GM23338 (cell line): ENCODE results near the gene CNOT6. TPM values are rescaled to one million over a fixed set of nuclear protein-coding genes. Genes with fewer than 3 reads are reported as not detected.
"Not testable (repeated sequence)": the region's sequence is repeated elsewhere in the genome, so short reads cannot be mapped to it uniquely, and the experiment has no call there.

ENCODE experiments used
- ATAC-seq: fragments of 200-7000 bp; cut with Tn5 transposase; 3 replicates; pipeline ENCODE4 v1.9.1; 2020
- DNase-seq: peaks from one replicate; pipeline ENCODE4 v3.0.0-alpha.2; 2015; ENCODE audit warnings: low spot score
- H2AFZ ChIP-seq: fragments of 200-600 bp; sonication (generic); 2 replicates; pipeline ENCODE4 v1.8.0; 2016; ENCODE audit warnings: antibody characterized with exemption, mild to moderate bottlenecking, moderate library complexity
- H3F3A ChIP-seq: fragments of 200-600 bp; sonication (generic); replicated peaks from 2 replicates; pipeline ENCODE4 v1.8.0; 2017; ENCODE audit warnings: antibody characterized with exemption, mixed run types, low read depth
- H3K27ac ChIP-seq: fragments of 200-600 bp; sonication (generic); 2 replicates; pipeline ENCODE4 v1.6.1; 2016; ENCODE audit warnings: low read depth
- H3K27me3 ChIP-seq: fragments of 200-600 bp; sonication (generic); 2 replicates; pipeline ENCODE4 v1.8.0; 2016; ENCODE audit warnings: mild to moderate bottlenecking, mixed run types, moderate library complexity; ENCODE audit not compliant: insufficient read depth
- H3K36me3 ChIP-seq: fragments of 200-600 bp; sonication (generic); 2 replicates; pipeline ENCODE4 v1.8.0; 2016; ENCODE audit warnings: mild to moderate bottlenecking; ENCODE audit not compliant: insufficient read depth
- H3K4me1 ChIP-seq: fragments of 200-600 bp; sonication (generic); 2 replicates; pipeline ENCODE4 v1.8.0; 2016; ENCODE audit warnings: mild to moderate bottlenecking, moderate library complexity; ENCODE audit not compliant: insufficient read depth
- H3K4me2 ChIP-seq: fragments of 200-600 bp; sonication (generic); 2 replicates; pipeline ENCODE4 v1.7.1; 2017; ENCODE audit warnings: mixed run types
- H3K4me3 ChIP-seq: fragments of 200-600 bp; sonication (generic); 2 replicates; pipeline ENCODE4 v1.6.1; 2016; ENCODE audit warnings: mixed run types
- H3K79me2 ChIP-seq: fragments of 200-600 bp; sonication (generic); replicated peaks from 2 replicates; pipeline ENCODE4 v1.8.0; 2017; ENCODE audit warnings: mild to moderate bottlenecking; ENCODE audit not compliant: insufficient read depth
- H3K9me2 ChIP-seq: fragments of 200-600 bp; sonication (generic); 2 replicates; pipeline ENCODE4 v1.8.0; 2017; ENCODE audit not compliant: insufficient read depth
- H4K20me1 ChIP-seq: fragments of 200-600 bp; sonication (generic); replicated peaks from 2 replicates; pipeline ENCODE4 v1.8.0; 2017; ENCODE audit warnings: mild to moderate bottlenecking; ENCODE audit not compliant: insufficient read depth
- H3K27ac Mint-ChIP-seq: 2 replicates; pipeline ENCODE4 v1.8.0; 2020; ENCODE audit warnings: inconsistent platforms, mild to moderate bottlenecking, moderate library complexity, mixed read lengths
- H3K27me3 Mint-ChIP-seq: 3 replicates; pipeline ENCODE4 v1.8.0; 2022; ENCODE audit warnings: low read depth, mild to moderate bottlenecking, moderate library complexity, mixed read lengths, inconsistent platforms; ENCODE audit not compliant: insufficient read depth, poor library complexity
- H3K36me3 Mint-ChIP-seq: 3 replicates; pipeline ENCODE4 v1.8.0; 2021; ENCODE audit warnings: low read depth, mild to moderate bottlenecking, inconsistent platforms, moderate library complexity, mixed read lengths
- H3K4me1 Mint-ChIP-seq: 3 replicates; pipeline ENCODE4 v1.8.0; 2020; ENCODE audit warnings: mild to moderate bottlenecking, inconsistent platforms, mixed read lengths
- H3K4me3 Mint-ChIP-seq: 3 replicates; pipeline ENCODE4 v1.8.0; 2021; ENCODE audit warnings: moderate library complexity, mild to moderate bottlenecking, inconsistent platforms, mixed read lengths
- H3K9me3 Mint-ChIP-seq: 3 replicates; pipeline ENCODE4 v1.8.0; 2020; ENCODE audit warnings: moderate library complexity, mild to moderate bottlenecking, inconsistent platforms, mixed read lengths
- EZH2phosphoT487 ChIP-seq: fragments of 200-600 bp; sonication (generic); IDR thresholded peaks from one replicate; pipeline ENCODE4 v1.8.1; 2018; ENCODE audit warnings: antibody characterized with exemption; ENCODE audit not compliant: unreplicated experiment
- NANOG ChIP-seq: IDR thresholded peaks from 2 replicates; pipeline ENCODE4 v1.6.1; 2016; ENCODE audit warnings: antibody characterized with exemption, borderline replicate concordance
- POLR2AphosphoS5 ChIP-seq: IDR thresholded peaks from 2 replicates; pipeline ENCODE4 v1.6.1; 2016; ENCODE audit warnings: antibody characterized with exemption, low read depth
- REST ChIP-seq: IDR thresholded peaks from one replicate; pipeline ENCODE4 v1.6.1; 2018; ENCODE audit warnings: antibody characterized with exemption; ENCODE audit not compliant: unreplicated experiment
- ZNF331 ChIP-seq: fragments of 250-450 bp; sonication (Bioruptor Pico); IDR thresholded peaks from 2 replicates; pipeline ENCODE4 v1.5.0; 2020; ENCODE audit warnings: low read depth, mild to moderate bottlenecking, moderate library complexity
- polyA plus RNA-seq: library from polyadenylated mRNA; unstranded; fragments of >200 nt; fragmentation: Nextera tagmentation; extraction: Ambion mirVana; gene quantifications from 2 replicates; pipeline ENCODE4 v1.2.1, GENCODE V29; 2016
- total RNA-seq: library from RNA; depleted of rRNA; stranded (reverse); fragments of >200 nt; shearing (Covaris generic); gene quantifications from 2 replicates; pipeline ENCODE4 v1.2.3, GENCODE V29; 2014
- TF ChIP-seq, protein P1 (sequence below), 2 experiments: fragments of 200-600 bp in 1 of 2; sonication (generic) in 1 of 2; conservative IDR thresholded peaks; 2 replicates each; pipeline versions ENCODE4 v1.5.1 to v1.6.1; 2016 to 2017; ENCODE audit warnings: antibody characterized with exemption in 2 of 2, low read depth in 2 of 2, mild to moderate bottlenecking in 2 of 2, moderate library complexity in 1 of 2

The CNOT6 gene
- total and polyA plus RNA-seq, 2 experiments from 2014 or later, result 14.6 to 38.7 TPM

GRCh38 chr5:180465052-180465451 lies 29.1 kb upstream of the CNOT6 start:
- not testable (repeated sequence) for H3K4me1 ChIP-seq, ATAC-seq, H3K36me3 ChIP-seq, H3F3A ChIP-seq, H3K79me2 ChIP-seq, H3K9me2 ChIP-seq, H2AFZ ChIP-seq, H4K20me1 ChIP-seq, H3K27ac Mint-ChIP-seq, H3K4me1 Mint-ChIP-seq, H3K4me3 Mint-ChIP-seq, DNase-seq, H3K4me3 ChIP-seq, H3K27me3 ChIP-seq, H3K27ac ChIP-seq, H3K4me2 ChIP-seq
- Mint-ChIP-seq H3K36me3 (peaks cover 12% of the 10 kb centered on the region), H3K9me3 (peaks cover 16% of the 10 kb centered on the region), H3K27me3 (peaks cover 15% of the 10 kb centered on the region)

- Histone ChIP-seq H3K27me3 (no peaks in the 10 kb centered on the region), H3K9me2 (no peaks in the 10 kb centered on the region), H3K4me1 (no peaks in the 10 kb centered on the region), H3K79me2 (no peaks in the 10 kb centered on the region), H4K20me1 (no peaks in the 10 kb centered on the region), H3K4me2 (no peak overlapping the region), H2AFZ (no peak overlapping the region), H3K4me3 (no peak overlapping the region), H3K36me3 (no peaks in the 10 kb centered on the region), H3K27ac (no peak overlapping the region), H3F3A (no peaks in the 10 kb centered on the region; the same call in 1 of the 2 replicates)
- ATAC-seq (no peak), DNase-seq (no peak)
- Mint-ChIP-seq H3K4me3 (no peak overlapping the region), H3K36me3 (peaks cover 3% of the 10 kb centered on the region; the same call in 2 of the 3 replicates), H3K9me3 (peaks cover 4% of the 10 kb centered on the region), H3K27ac (no peak overlapping the region), H3K4me1 (peaks cover 4% of the 10 kb centered on the region; the same call in 2 of the 3 replicates), H3K27me3 (peaks cover 9% of the 10 kb centered on the region)
- no peak for TF ChIP-seq NANOG
- TF ChIP-seq, protein P1, sequence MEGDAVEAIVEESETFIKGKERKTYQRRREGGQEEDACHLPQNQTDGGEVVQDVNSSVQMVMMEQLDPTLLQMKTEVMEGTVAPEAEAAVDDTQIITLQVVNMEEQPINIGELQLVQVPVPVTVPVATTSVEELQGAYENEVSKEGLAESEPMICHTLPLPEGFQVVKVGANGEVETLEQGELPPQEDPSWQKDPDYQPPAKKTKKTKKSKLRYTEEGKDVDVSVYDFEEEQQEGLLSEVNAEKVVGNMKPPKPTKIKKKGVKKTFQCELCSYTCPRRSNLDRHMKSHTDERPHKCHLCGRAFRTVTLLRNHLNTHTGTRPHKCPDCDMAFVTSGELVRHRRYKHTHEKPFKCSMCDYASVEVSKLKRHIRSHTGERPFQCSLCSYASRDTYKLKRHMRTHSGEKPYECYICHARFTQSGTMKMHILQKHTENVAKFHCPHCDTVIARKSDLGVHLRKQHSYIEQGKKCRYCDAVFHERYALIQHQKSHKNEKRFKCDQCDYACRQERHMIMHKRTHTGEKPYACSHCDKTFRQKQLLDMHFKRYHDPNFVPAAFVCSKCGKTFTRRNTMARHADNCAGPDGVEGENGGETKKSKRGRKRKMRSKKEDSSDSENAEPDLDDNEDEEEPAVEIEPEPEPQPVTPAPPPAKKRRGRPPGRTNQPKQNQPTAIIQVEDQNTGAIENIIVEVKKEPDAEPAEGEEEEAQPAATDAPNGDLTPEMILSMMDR (conservative IDR thresholded peaks at IDR 0.05; ENCODE audit: low read depth in 2 of 2), result no peak
These were observed 27.9 kb upstream of the CNOT6 start for GRCh38 chr5:180466316-180466715.

DNA sequence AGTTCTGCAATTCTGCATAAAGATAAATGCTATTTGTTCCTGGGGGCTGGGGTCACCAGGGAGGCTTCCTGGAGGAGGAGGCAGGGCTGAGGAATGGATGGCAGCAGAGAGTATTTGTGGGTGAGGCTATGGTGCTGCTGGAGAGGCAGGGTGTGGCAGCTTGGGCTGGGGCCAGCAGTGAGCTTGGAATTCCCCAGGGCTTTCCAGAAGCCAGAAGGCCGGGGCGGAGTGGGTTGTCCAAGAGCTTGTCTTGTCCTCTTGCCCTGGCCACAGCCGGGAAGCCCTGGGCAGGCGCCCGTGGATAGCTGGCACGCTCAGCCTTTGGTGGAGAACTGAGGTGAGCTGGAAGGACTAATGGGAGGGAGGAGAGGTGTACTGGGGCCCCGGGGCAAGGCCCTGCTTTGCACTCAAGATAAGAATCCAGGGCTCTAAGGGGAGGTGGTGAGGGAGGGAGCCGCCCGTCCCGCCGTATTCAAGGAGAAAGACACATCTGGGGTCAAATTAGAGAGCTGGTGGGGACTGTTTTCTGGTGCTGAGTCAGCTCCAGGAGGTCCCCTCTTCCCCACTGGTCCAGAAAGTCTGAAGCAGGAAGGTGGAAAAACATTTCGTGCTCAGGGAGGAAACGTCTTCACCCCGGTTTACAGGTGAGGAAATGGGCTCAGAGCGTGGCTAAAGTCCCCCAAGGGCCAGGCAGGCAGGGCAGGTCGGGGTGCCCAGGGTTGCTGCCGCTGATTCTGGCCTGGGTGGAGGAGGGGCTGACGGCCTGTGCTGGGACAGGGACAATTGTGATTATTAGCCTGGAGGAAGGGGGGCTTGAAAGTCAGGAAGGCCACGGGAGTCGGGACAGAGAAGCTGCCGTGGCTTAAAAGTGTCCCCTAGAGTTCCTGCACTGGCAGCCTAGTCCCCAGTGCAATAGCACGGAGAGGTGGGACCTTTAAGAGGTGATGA lies 26.9 kb upstream of the CNOT6 start:
- peaks cover 4% of the 10 kb centered on the region for H3K9me3 Mint-ChIP-seq
- DNase-seq (no peak), ATAC-seq (no peak)
- H3K4me1 Mint-ChIP-seq, result peaks cover 9% of the 10 kb centered on the region; the same call in 2 of the 3 replicates
- no peak overlapping the region for H3K4me3 Mint-ChIP-seq
- Histone ChIP-seq H3K9me2 (no peaks in the 10 kb centered on the region), H3K4me1 (no peaks in the 10 kb centered on the region), H3K36me3 (no peaks in the 10 kb centered on the region), H3K27ac (no peak overlapping the region), H4K20me1 (no peaks in the 10 kb centered on the region), H2AFZ (0 out of 2 replicates have a peak overlapping the region, but pooled peaks have one; percentile 18), H3K4me3 (no peak overlapping the region), H3F3A (no peaks in the 10 kb centered on the region; the same call in 1 of the 2 replicates), H3K4me2 (no peak overlapping the region), H3K27me3 (no peaks in the 10 kb centered on the region), H3K79me2 (no peaks in the 10 kb centered on the region)
- H3K27me3 Mint-ChIP-seq, result peaks cover 9% of the 10 kb centered on the region
- no peak overlapping the region for H3K27ac Mint-ChIP-seq
- peaks cover 3% of the 10 kb centered on the region; the same call in 2 of the 3 replicates for H3K36me3 Mint-ChIP-seq
- TF ChIP-seq ZNF331 (CRISPR knock-in tag) (no peak), EZH2phosphoT487 (no peak), REST (no peak), POLR2AphosphoS5 (no peak)
- TF ChIP-seq, protein P1 (conservative IDR thresholded peaks at IDR 0.05; ENCODE audit: low read depth in 2 of 2), result no peak
